SU-DHL-6 (cell line): Measurements from ENCODE around the gene RASSF3.

Experiments
- H2AFZ ChIP-seq: fragments of 200-600 bp; sonication (generic); 2 replicates; pipeline ENCODE4 v1.6.1; 2014; ENCODE audit warnings: low read depth, mild to moderate bottlenecking, moderate library complexity, mixed read lengths, antibody characterized with exemption, low read length; ENCODE audit not compliant: severe bottlenecking
- H3F3A ChIP-seq: fragments of 200-600 bp; shearing (Covaris generic); 2 replicates; pipeline ENCODE4 v1.6.0; 2016; ENCODE audit warnings: antibody characterized with exemption, mild to moderate bottlenecking; ENCODE audit not compliant: insufficient read depth
- H3K27ac ChIP-seq: fragments of 200-600 bp; sonication (generic); 2 replicates; pipeline ENCODE4 v1.5.1; 2016; ENCODE audit warnings: low read depth, mild to moderate bottlenecking, low read length, moderate library complexity, mixed read lengths
- H3K27me3 ChIP-seq: fragments of 200-600 bp; sonication (generic), shearing (Covaris generic); 2 replicates; pipeline ENCODE4 v1.6.0; 2014; ENCODE audit warnings: mild to moderate bottlenecking, low read length
- H3K36me3 ChIP-seq: fragments of 200-600 bp; sonication (generic); 2 replicates; pipeline ENCODE4 v1.6.1; 2014; ENCODE audit warnings: mild to moderate bottlenecking, low read length, mixed read lengths
- H3K4me2 ChIP-seq: fragments of 300-600, 200-600 bp; shearing (Covaris generic), sonication (generic); 2 replicates; pipeline ENCODE4 v1.6.0; 2014; ENCODE audit warnings: low read length, low read depth, mild to moderate bottlenecking; ENCODE audit not compliant: poor library complexity, severe bottlenecking
- H3K4me3 ChIP-seq: fragments of 200-600 bp; sonication (generic); 2 replicates; pipeline ENCODE4 v1.5.1; 2014; ENCODE audit warnings: antibody characterized with exemption, low read length, mild to moderate bottlenecking, mixed read lengths; ENCODE audit not compliant: insufficient read depth, poor library complexity, severe bottlenecking
- H3K79me2 ChIP-seq: fragments of 200-600 bp; sonication (generic); 2 replicates; pipeline ENCODE4 v1.6.1; 2014; ENCODE audit warnings: mild to moderate bottlenecking, low read length, moderate library complexity; ENCODE audit not compliant: insufficient read depth
- H3K9ac ChIP-seq: fragments of 200-600 bp; sonication (generic); 2 replicates; pipeline ENCODE4 v1.7.0; 2014; ENCODE audit warnings: mild to moderate bottlenecking, low read length
- H3K9me2 ChIP-seq: fragments of 200-600 bp; sonication (generic); replicated peaks from 2 replicates; pipeline ENCODE4 v1.6.1; 2014; ENCODE audit warnings: low read length; ENCODE audit not compliant: insufficient read depth
- H3K9me3 ChIP-seq: fragments of 200-600 bp; sonication (generic); 2 replicates; pipeline ENCODE4 v1.6.1; 2014; ENCODE audit warnings: low read length, mixed read lengths; ENCODE audit not compliant: insufficient read depth
- H4K20me1 ChIP-seq: fragments of 200-600 bp; sonication (generic); 2 replicates; pipeline ENCODE4 v1.6.1; 2014; ENCODE audit warnings: low read depth, mild to moderate bottlenecking, antibody characterized with exemption, low read length, moderate library complexity, mixed read lengths
- CTCF ChIP-seq: fragments of 200-600 bp; sonication (generic); IDR thresholded peaks from one replicate; pipeline ENCODE4 v1.5.1; 2017; ENCODE audit warnings: antibody characterized with exemption, mild to moderate bottlenecking, low read length, moderate library complexity; ENCODE audit not compliant: insufficient read depth, poor library complexity, severe bottlenecking
- EZH2phosphoT487 ChIP-seq: fragments of 200-600 bp; sonication (generic), shearing (Covaris generic); conservative IDR thresholded peaks from 2 replicates; pipeline ENCODE4 v1.6.1; 2018; ENCODE audit warnings: mild to moderate bottlenecking, antibody characterized with exemption, low read length, moderate library complexity, mixed read lengths

The RASSF3 gene

DNA sequence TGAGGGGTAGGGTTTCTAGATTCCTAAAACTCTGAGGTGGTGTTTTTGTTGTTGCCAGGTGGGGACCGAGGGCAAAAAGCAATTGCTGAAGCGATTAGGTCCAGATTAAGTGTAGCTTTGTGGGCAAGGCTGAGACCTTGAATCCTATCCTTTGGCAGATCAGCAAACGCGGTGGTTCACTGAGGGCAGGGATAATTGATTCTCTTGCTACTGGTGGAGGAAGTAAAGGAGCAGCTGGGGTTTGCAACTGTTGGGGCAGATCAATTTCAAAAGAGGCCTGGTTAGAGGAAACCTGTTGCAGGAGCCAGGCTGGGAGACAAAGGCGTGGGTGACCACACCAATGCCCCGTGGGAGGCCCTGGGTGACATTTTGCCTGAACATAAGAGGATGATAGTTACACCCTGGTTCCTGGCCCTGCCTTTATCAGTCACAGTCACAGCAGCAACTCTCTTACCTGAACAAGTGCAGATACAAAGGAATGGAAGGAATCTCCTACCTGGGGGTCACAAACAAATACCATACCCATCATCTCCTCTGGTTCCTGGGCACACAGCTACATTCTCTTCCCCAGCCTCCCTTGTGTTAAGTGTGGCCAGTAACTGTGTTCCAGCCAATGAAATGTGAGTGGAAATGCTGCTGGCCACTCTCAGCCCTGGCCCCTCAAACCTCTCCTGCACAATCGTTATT lies 43.3 kb upstream of the RASSF3 start:
- Histone ChIP-seq H3K27ac (no peak overlapping the region), H3K36me3 (no peaks in the 10 kb centered on the region), H2AFZ (no peak overlapping the region)

GRCh38 chr12:64567570-64567969 lies 42.7 kb upstream of the RASSF3 start:
- Histone ChIP-seq H3K4me2 (no peak overlapping the region), H4K20me1 (no peaks in the 10 kb centered on the region), H3K9ac (no peak overlapping the region), H3K9me3 (no peaks in the 10 kb centered on the region), H3K9me2 (no peaks in the 10 kb centered on the region), H3K4me3 (no peak overlapping the region), H3K27me3 (no peaks in the 10 kb centered on the region), H3K79me2 (no peaks in the 10 kb centered on the region), H2AFZ (no peak overlapping the region), H3F3A (no peaks in the 10 kb centered on the region), H3K36me3 (no peaks in the 10 kb centered on the region), H3K27ac (no peak overlapping the region)
- TF ChIP-seq EZH2phosphoT487: no peak
- no peak for TF ChIP-seq CTCF

More for the DNA sequence above, 43.3 kb upstream of the RASSF3 start:
- Histone ChIP-seq H3F3A (no peaks in the 10 kb centered on the region), H3K27me3 (no peaks in the 10 kb centered on the region), H3K9ac (no peak overlapping the region), H4K20me1 (no peaks in the 10 kb centered on the region), H3K9me3 (no peaks in the 10 kb centered on the region), H3K4me3 (no peak overlapping the region), H3K79me2 (no peaks in the 10 kb centered on the region), H3K9me2 (no peaks in the 10 kb centered on the region), H3K4me2 (no peak overlapping the region)
- TF ChIP-seq CTCF: no peak
- TF ChIP-seq EZH2phosphoT487: no peak

DNA sequence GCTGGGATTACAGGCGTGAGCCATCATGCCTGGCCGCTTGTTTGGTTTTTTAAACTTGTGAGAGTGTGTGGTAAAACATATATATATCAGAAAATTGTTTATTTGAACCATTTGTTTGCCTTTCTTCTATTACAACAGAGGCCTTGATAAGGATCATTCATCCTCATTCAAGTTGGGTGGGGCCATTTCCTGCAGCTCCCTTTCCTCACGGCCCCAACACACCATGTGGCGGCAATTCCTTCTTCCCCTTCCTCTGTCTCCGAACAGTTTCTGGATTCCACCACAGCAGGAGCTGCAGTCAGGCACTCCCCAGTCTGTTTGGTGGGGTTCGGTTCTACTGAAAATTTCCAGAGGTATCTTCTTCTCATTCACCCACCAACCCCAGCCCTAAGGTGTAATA lies 42.0 kb upstream of the RASSF3 start:
- H3K4me2 ChIP-seq: no peak overlapping the region
- H3K9me3 ChIP-seq: no peaks in the 10 kb centered on the region
- TF ChIP-seq CTCF (no peak), EZH2phosphoT487 (no peak)
- no peak overlapping the region for H3K4me3 ChIP-seq
- no peaks in the 10 kb centered on the region for H3K27me3 ChIP-seq
- no peak overlapping the region for H2AFZ ChIP-seq
- no peaks in the 10 kb centered on the region for H4K20me1 ChIP-seq
- H3K9me2 ChIP-seq: no peaks in the 10 kb centered on the region
- H3K9ac ChIP-seq: no peak overlapping the region
- H3K27ac ChIP-seq: no peak overlapping the region
- H3K79me2 ChIP-seq: no peaks in the 10 kb centered on the region
- no peaks in the 10 kb centered on the region for H3K36me3 ChIP-seq
- no peaks in the 10 kb centered on the region for H3F3A ChIP-seq
